Neuron (in vitro differentiated cells): ENCODE data around the gene HOMER2.
"Not testable (repeated sequence)": the region's sequence is repeated elsewhere in the genome, so short reads cannot be mapped to it uniquely, and the experiment has no call there.

Experiments used
- H2AFZ ChIP-seq: one replicate; pipeline ENCODE4 v1.6.1; 2013; ENCODE audit warnings: low read depth, mild to moderate bottlenecking, inconsistent platforms, low read length, moderate library complexity
- H3K27me3 ChIP-seq: one replicate; pipeline ENCODE4 v1.6.1; 2013; ENCODE audit warnings: low read length; ENCODE audit not compliant: insufficient read depth
- H3K36me3 ChIP-seq: one replicate; pipeline ENCODE4 v1.6.1; 2013; ENCODE audit warnings: low read length; ENCODE audit not compliant: insufficient read depth
- H3K4me1 ChIP-seq: one replicate; pipeline ENCODE4 v1.6.1; 2013; ENCODE audit warnings: low read length; ENCODE audit not compliant: insufficient read depth
- H3K4me3 ChIP-seq: 2 replicates; pipeline ENCODE4 v1.5.1; 2013; ENCODE audit warnings: mild to moderate bottlenecking, low read length, moderate library complexity
- H3K9me3 ChIP-seq: one replicate; pipeline ENCODE4 v1.6.1; 2013; ENCODE audit warnings: low read length

The HOMER2 gene

GRCh38 chr15:82894971-82895520 is 57.5 kb downstream of the HOMER2 start:
- Histone ChIP-seq H3K4me3 (no peak overlapping the region), H2AFZ (no peak overlapping the region), H3K36me3 (no peaks in the 10 kb centered on the region), H3K4me1 (peaks cover 14% of the 10 kb centered on the region), H3K27me3 (no peaks in the 10 kb centered on the region), H3K9me3 (no peaks in the 10 kb centered on the region)

- H2AFZ ChIP-seq, H3K4me3 ChIP-seq, H3K27me3 ChIP-seq, H3K9me3 ChIP-seq, H3K36me3 ChIP-seq: not testable (repeated sequence)
- peaks cover 14% of the 10 kb centered on the region for H3K4me1 ChIP-seq
Observed at GRCh38 chr15:82893473-82893872, 59.0 kb downstream of the HOMER2 start.

DNA sequence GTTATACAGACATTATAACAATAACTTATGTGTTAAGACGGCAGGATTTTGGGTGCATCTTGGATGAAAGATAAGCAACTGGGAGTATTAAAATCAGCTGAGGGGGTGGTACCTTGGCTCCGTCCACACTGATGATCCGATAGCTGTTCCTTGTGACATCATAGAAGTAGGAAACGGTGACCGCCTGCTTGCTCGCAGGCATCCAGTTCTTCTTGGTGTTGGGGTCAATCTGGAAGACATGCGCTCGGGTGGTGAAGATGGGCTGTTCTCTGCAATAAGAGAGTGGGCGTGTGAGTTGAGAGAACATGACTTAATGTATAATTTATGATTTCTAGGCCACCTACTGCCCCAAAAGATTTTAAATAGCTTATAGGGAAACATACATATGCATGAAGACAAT is 59.9 kb downstream of the HOMER2 start:
- no peaks in the 10 kb centered on the region for H3K27me3 ChIP-seq
- H2AFZ ChIP-seq: no peak overlapping the region
- peaks cover 2% of the 10 kb centered on the region for H3K9me3 ChIP-seq
- H3K4me1 ChIP-seq: peaks cover 12% of the 10 kb centered on the region
- no peak overlapping the region for H3K4me3 ChIP-seq
- H3K36me3 ChIP-seq: peaks cover 5% of the 10 kb centered on the region

DNA sequence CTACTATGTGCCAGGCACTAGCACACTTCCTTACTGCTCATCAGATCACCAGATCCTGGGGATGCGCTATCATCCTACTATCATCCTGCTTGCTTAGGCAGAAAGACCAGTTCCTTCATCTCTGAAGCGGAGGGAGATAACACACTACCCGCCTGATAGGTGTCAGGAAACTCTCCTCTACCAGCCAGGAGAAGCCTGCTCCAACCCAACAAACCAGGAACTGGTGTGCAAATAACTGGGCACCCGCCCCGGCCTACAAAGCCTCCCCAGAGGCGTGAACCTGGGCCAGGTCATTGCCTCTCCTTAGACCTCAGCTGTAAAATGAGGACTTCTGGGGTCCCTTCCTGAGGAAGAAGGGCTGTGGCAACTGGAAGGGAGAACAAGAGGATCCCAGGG is 61.5 kb downstream of the HOMER2 start:
- no peaks in the 10 kb centered on the region for H3K27me3 ChIP-seq

GRCh38 chr15:82890338-82890994 is 62.1 kb downstream of the HOMER2 start:
- Histone ChIP-seq H2AFZ (no peak overlapping the region), H3K4me1 (peaks cover 12% of the 10 kb centered on the region), H3K9me3 (peaks cover 2% of the 10 kb centered on the region), H3K4me3 (no peak overlapping the region), H3K27me3 (no peaks in the 10 kb centered on the region), H3K36me3 (peaks cover 5% of the 10 kb centered on the region)

More for the DNA sequence above, 61.5 kb downstream of the HOMER2 start:
- Histone ChIP-seq H3K9me3 (peaks cover 2% of the 10 kb centered on the region), H2AFZ (no peak overlapping the region), H3K36me3 (peaks cover 5% of the 10 kb centered on the region), H3K4me1 (peaks cover 12% of the 10 kb centered on the region), H3K4me3 (no peak overlapping the region)

GRCh38 chr15:82882273-82882928 is 70.1 kb downstream of the HOMER2 start:
- no peaks in the 10 kb centered on the region for H3K9me3 ChIP-seq
- H3K4me3 ChIP-seq: no peak overlapping the region
- no peaks in the 10 kb centered on the region for H3K36me3 ChIP-seq
- no peak overlapping the region for H2AFZ ChIP-seq
- H3K27me3 ChIP-seq: no peaks in the 10 kb centered on the region
- no peaks in the 10 kb centered on the region for H3K4me1 ChIP-seq

- H3K9me3 ChIP-seq: no peaks in the 10 kb centered on the region
- no peaks in the 10 kb centered on the region for H3K36me3 ChIP-seq
- no peak overlapping the region for H3K4me3 ChIP-seq
- no peak overlapping the region for H2AFZ ChIP-seq
- no peaks in the 10 kb centered on the region for H3K4me1 ChIP-seq
- H3K27me3 ChIP-seq: no peaks in the 10 kb centered on the region
Observed at GRCh38 chr15:82881747-82882146, 70.8 kb downstream of the HOMER2 start.

DNA sequence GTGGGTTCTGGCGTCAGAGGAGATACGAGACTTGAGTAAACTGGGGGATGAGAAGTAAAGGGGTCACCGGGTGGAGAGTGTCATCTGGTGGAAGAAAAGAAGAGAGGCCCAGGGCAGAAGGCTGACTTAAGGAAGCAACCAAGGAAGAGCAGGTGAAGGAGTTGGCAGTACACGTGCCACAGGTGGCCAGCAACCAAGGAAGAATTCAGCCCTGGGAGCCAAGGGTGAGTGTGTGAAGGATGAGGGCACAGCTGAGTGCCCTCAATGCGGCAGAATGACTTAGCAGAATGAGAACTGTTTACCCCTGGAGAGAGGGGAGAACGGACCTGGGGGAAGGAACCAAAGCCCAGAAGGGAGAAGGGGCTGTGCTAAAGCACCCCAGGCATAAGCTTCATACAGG is 71.8 kb downstream of the HOMER2 start:
- Histone ChIP-seq H3K4me3 (no peak overlapping the region), H3K27me3 (no peaks in the 10 kb centered on the region), H3K9me3 (no peaks in the 10 kb centered on the region), H2AFZ (no peak overlapping the region), H3K36me3 (no peaks in the 10 kb centered on the region), H3K4me1 (no peaks in the 10 kb centered on the region)

- peaks cover 2% of the 10 kb centered on the region for H3K36me3 ChIP-seq
- H3K27me3 ChIP-seq: no peaks in the 10 kb centered on the region
- no peaks in the 10 kb centered on the region for H3K4me1 ChIP-seq
- no peaks in the 10 kb centered on the region for H3K9me3 ChIP-seq
- no peak overlapping the region for H2AFZ ChIP-seq
- H3K4me3 ChIP-seq: no peak overlapping the region
Observed at GRCh38 chr15:82878325-82878724, 74.2 kb downstream of the HOMER2 start.

- peaks cover 4% of the 10 kb centered on the region for H3K36me3 ChIP-seq
- no peaks in the 10 kb centered on the region for H3K9me3 ChIP-seq
- no peaks in the 10 kb centered on the region for H3K27me3 ChIP-seq
- no peak overlapping the region for H2AFZ ChIP-seq
- H3K4me3 ChIP-seq: no peak overlapping the region
- H3K4me1 ChIP-seq: no peaks in the 10 kb centered on the region
Observed at GRCh38 chr15:82877825-82878224, 74.7 kb downstream of the HOMER2 start.

DNA sequence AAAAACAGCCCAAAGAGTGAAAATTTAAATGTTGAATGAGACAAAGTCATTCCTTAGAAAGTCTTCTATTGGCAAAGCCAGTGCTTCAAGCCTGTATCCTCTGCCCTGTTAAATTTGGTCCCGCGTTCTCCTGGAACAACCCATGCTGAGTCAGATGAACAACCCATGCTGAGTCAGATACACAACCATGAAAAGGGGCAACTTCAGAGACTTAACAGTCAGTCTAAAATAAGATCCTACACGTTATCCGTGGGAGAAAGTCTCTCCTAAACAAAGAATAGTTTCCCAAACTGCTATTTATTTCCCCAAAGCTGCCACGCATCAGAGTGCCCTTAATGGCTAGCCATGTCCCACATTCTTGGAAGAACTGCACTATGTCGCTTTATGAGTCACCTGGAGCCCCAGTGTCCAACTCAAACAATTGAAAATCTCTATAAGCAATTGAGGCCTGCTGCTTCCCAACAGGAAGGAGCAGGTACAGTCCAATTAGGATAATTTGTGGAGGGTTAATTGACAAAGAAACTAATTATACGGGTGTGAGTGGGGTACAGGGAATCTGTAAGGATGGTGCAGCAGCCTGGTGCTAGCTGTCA is 77.0 kb downstream of the HOMER2 start:
- Histone ChIP-seq H3K36me3 (peaks cover 4% of the 10 kb centered on the region), H3K9me3 (no peaks in the 10 kb centered on the region), H3K27me3 (no peaks in the 10 kb centered on the region), H2AFZ (no peak overlapping the region), H3K4me1 (no peaks in the 10 kb centered on the region), H3K4me3 (no peak overlapping the region)

DNA sequence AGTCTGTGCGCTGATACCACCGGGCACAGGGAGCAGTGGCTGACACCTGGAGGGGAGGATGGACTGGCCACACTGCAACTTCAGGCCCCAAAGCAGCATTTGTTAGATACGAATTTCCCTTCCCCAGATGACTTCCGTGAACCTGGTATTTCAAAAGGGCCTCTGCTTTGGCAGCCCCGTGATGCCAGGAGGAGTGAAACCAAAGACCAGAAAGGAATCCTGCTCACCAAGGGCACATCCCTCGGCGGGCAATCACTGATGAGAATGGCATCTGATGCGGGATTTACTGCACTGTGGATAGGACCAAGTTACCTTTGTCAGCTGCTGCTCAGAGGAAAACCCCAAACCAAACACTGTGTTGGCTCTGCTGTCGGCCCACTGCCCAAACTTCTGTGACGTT is 77.6 kb downstream of the HOMER2 start:
- Histone ChIP-seq H3K9me3 (no peaks in the 10 kb centered on the region), H3K36me3 (peaks cover 4% of the 10 kb centered on the region), H3K27me3 (no peaks in the 10 kb centered on the region), H2AFZ (no peak overlapping the region), H3K4me1 (no peaks in the 10 kb centered on the region), H3K4me3 (no peak overlapping the region)

- H3K9me3 ChIP-seq: no peaks in the 10 kb centered on the region
Observed at GRCh38 chr15:82874267-82874666, 78.3 kb downstream of the HOMER2 start.

More at GRCh38 chr15:82874267-82874666, 78.3 kb downstream of the HOMER2 start:
- Histone ChIP-seq H3K4me1 (no peaks in the 10 kb centered on the region), H2AFZ (no peak overlapping the region), H3K4me3 (no peak overlapping the region), H3K27me3 (no peaks in the 10 kb centered on the region), H3K36me3 (peaks cover 4% of the 10 kb centered on the region)
